ENCODE data around the gene FOXP1.

The FOXP1 gene

DNA sequence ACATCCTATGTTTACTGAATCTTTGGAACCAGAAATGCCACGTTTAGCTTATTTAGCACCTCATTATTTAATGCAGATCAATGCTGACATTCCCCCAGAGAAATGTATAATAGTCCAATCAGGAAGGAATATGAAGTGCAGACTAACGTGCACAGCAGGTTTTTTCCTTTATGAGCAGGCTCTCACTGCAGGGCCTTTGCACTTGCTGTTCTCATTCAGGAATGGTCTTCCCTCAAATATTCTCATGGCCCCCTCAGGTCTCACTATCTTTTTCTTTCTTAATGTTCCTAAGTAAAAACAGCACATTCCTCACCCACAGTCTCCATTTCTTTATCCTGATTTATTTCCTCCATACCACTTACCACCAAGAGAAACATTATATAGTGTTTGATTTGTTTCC lies 174.6 kb downstream of the FOXP1 start:
- in situ Hi-C loops (cut with HindIII; ENCODE audit: low sequenced_read_pairs) = no loop called here

DNA sequence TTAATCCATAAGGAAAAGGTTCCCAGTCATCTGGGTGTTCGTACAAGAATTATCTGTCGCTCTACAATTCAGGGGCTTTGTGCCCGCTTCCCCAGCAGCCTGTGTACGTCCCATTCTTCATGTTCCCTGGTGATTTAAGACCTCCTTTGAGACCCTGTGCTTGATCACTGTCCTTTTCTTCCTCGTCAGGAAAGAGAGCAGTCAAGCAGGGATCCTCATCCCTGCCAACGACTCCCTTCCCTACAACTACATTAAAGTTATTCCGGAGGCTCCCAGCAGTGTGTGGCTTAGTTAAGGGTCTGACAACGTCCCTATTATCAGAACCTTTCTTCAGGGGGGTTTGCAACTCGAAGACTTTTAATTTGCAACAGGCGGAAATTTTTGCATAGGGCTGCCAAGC lies 175.7 kb downstream of the FOXP1 start:
- in situ Hi-C loops (cut with HindIII; ENCODE audit: low sequenced_read_pairs) = no loop called here

DNA sequence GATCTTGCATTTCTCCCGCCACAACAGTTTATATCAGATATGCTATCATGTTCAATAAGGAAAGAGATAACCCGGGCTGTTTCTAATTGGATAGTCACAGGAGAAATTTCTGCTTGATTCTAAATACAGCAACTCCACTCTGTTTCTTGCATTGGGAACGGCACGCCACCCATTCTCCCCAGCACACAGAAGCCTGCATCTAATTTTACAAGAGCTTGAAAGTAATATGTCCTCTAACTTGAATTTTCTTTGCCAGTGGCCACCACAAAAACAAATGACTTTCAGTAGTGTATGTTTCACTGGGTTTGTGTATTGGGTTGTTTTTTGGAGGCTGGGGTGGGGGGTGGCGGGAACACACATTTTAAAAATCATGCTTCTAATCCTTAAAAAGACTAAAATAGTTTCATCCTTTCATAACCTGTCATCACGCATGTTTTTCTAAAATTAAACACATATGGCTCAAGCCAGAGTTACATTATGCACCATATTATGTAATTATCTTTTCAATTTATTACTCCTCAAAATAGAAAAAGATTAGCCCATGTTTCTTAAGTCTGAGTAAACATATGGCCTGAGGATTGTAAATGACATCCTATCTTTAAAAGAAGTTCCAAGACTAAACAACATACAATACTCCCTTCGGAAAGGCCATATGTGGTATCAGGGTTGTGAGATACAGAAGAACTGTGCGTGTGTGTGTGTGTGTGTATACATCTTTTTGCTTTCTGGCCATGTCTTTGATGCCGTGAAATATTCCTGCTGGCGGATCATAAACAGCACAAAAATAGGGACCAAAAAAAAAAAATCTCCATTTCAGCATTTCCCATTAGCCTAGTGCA lies 176.3 kb downstream of the FOXP1 start:
- in situ Hi-C loops (cut with HindIII; ENCODE audit: low sequenced_read_pairs) = no loop called here

DNA sequence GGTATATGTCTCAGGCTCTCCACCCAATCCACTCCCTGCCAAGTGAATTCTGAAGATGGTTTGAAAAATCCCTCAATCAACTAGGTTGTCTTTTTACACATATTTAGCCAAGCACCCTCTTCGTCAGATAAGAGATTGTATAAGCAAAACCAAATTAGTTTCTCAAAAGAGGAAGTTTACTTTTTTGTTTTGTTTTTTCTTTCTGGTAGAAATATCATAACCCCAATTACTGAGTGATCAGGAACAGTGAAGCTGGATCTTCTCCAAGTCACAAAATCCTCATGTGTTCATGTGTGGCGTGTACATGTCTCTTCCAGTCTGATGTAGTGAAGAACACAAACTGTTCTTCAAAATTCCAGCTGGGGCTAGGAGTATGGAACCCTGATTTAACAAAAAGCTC lies 180.6 kb downstream of the FOXP1 start:
- in situ Hi-C loops (cut with HindIII; ENCODE audit: low sequenced_read_pairs) = no loop called here

DNA sequence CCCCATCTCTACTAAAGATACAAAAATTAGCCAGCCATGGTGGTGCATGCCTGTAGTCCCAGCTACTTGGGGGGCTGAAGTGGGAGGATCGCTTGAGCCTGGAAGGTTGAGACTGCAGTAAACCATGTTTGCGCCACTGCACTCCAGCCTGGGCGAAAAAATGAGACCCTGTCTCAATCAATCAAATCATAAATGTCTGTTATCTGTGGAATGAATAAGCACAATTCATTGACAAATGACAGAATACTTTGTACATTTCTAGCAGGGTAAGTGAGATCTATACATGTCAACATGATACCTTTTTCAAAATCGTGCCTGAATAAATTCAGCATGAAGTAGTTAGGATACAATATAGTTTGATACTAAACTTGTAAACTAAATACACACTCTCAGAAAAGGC lies 181.2 kb downstream of the FOXP1 start:
- in situ Hi-C loops (cut with HindIII; ENCODE audit: low sequenced_read_pairs) = no loop called here

DNA sequence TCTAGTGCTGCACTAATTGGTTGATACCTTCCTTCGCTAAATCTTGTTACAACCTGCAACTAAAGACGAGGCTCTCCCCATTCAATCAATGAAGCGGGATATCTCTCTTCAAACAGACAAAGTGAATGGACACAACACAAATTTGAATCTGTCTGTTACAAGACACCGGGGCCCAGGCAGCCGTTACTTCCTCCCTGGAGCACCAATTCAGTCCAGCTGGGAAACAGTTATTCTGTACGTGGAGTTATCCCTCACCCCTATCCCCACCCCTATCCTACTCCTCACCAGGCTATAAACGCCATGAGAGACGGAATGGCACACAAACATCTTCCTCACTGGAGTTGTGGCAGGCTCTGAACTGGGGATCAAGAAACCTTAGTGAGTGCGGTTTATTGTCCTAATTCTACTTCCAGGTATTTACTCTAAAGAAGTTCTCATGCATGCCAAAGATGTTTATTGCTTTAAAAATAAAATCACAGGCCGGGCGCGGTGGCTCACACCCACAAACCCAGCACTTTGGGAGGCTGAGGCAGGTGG lies 181.8 kb downstream of the FOXP1 start:
- in situ Hi-C loops (cut with HindIII; ENCODE audit: low sequenced_read_pairs) = no loop called here

DNA sequence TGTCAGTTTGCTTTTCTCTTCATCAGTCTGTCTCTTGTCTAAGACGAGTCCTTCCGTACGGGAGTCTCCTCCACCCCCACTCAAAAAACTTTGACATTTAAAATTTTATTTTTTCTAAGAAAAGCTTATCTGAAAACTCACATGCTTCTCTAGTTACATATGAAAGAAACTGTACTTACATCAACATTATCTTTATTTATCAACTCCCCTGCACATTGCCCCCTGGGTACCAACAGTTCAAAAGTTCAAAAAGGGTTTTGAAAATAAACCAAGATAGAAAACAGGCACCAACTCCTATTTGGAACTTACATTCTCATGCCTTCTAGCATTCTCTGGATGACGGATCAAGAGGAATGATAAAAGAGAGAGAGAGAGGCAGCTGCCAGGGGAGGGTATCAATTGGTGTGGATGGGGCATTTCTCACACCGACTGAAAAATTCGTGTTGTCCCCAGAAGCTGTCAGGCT lies 182.5 kb downstream of the FOXP1 start:
- in situ Hi-C loops (cut with HindIII; ENCODE audit: low sequenced_read_pairs) = no loop called here

DNA sequence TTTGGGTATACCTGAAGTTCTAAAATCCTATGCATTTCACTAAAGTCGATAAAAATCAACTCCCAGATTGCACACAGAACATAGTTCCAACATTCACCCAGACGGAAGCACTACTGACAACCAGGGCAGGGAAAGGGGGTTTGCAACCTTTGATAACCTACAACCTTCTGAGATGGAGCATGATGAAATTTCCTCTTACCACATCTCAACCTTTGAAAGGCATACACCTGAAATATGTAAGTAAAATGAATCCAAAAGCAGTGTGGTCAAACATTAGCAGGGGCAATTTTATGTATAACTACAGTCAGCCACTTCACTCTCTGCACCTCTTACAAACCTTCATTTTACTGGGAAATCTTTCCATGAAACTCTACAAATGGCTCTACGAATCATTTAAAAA lies 184.1 kb downstream of the FOXP1 start:
- in situ Hi-C loops (cut with HindIII; ENCODE audit: low sequenced_read_pairs) = no loop called here

DNA sequence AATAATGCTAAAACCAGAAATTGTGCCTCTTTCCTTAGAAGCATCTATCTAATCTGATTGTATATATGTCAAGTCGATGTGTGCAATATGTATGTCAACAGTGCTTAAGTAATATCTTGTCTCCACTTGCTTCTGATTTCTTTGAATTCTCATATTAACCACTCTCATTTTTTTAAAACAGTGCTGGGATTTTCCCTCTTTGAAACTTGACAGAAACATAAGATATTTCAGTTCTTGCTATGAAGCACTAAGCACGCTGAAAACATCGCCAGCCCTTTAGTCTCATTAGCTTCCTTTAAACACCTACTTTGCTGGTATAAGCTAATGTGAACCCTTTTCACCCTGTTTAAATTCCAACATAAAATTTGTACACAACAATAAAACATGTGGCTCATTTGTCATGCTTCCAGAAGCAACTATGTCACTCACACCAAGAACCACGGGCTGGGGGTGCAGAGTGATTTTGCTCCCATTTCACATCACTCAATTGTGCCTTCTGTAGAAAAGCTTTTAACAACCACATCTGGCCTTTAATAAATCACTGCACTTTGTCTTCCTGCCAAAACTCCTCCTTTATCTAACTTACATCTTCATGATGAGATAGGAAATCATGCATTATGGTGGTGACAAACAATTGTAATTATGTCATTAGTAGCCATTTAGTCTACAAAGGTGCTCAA lies 185.2 kb downstream of the FOXP1 start:
- in situ Hi-C loops (cut with HindIII; ENCODE audit: low sequenced_read_pairs) = no loop called here

DNA sequence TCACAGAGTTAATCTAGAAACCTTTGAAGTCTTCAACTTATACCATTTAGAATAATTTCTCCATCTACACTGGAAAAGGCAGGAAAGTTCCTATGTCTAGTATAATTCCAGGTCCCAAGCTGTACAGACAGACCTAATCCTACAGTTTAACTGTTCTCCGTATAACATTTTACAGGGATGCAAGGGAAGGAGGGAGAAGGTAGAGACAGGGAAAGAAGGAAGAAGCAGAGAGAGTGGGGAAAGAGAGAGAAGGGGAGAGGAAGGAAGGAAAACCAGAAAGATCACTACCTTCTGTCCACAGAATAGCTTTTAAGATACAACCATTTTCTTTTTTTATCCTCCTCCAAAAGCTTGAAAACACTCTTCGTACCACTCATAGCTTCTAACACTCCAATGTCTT lies 185.8 kb downstream of the FOXP1 start:
- in situ Hi-C loops (cut with HindIII; ENCODE audit: low sequenced_read_pairs) = no loop called here

DNA sequence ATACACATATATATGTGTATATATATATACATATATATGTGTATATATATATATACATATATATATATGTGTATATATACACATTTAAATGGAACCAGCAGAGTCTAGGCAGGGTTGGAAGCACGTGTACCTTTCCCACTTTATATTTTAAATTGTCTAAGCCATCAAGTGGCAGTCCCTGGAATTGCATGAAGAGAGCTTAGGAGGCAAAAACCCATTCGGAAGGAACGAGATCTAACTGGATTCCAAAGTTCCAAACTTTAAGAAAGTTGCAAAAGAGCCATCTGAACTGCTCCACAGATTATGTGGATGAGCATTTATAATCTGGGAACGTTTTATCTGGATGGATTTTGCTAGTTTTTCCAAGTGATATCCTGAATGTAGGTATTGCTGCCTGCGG lies 186.5 kb downstream of the FOXP1 start:
- in situ Hi-C loops (cut with HindIII; ENCODE audit: low sequenced_read_pairs) = no loop called here

DNA sequence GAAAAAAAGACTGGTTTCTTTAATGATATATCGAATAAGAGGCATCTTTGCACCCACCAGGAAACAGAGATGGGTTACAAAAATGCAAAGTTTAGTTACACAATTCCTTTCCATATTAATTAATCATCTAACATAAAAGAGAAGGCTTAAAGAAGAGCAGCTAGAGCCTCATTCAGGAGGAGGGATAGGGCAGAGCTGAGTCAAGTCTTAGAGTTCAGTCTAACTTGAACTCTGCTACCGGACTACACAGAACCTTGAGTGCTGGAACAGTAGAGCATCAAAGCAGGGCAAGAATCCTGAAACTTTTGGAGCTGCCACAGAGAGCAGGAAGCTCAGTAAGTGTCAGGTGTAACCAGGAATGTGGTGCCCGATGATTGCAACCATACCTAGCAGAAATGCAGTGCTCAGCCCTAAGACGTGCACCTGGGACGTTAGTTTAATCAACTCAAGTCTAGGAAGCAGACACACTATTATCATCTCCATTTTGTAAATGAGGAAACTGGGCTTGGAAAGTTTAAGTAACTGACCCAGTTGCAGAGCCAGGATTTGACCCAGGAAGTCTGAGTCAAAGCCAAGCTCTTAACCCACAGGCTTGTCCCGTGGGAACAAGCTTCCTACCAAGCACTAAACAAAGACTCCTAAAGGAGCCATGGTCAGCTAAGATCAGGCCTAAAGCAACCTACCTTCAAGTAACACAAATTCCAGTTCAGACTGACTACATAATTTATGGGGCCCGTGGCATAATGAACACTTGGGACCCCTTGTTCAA lies 187.4 kb downstream of the FOXP1 start:
- in situ Hi-C loops (cut with HindIII; ENCODE audit: low sequenced_read_pairs) = no loop called here

DNA sequence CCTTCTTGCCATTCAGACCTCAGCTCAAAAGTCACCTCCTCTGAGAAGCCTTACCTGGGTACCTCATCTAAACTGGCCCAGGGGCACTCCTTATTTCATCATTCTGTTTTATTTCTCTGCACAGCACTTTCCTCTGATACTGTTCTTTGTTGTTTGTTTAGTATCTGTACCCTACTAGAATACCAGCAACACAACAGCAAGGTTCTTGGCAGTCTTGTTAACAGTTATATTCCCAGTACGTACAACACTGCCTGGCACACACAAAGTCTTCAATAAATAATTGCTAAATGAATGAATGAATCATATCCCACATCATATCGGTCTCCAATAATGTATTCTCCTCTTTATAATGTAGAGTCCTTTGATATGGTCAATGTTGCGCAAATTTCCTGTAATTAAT lies 188.1 kb downstream of the FOXP1 start:
- in situ Hi-C loops (cut with HindIII; ENCODE audit: low sequenced_read_pairs) = no loop called here

DNA sequence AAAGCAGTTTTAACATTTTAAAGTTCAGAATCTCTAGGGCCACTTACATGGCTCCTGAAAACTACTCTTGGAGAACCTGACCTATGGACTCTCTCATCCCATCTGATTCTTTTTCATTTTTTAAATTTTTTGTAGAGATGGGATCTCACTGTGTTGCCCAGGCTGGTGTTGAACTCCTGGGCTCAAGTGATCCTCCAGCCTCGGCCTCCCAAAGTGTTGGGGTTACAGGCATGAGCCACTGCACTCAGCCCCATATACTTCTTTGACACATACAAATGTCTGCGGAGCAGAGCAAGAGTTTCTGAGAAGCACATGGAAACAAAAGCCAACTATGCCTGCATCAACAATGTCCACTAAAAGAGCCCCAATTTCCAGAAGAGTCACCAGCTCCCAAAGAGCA lies 189.8 kb downstream of the FOXP1 start:
- in situ Hi-C loops (cut with HindIII; ENCODE audit: low sequenced_read_pairs) = no loop called here

DNA sequence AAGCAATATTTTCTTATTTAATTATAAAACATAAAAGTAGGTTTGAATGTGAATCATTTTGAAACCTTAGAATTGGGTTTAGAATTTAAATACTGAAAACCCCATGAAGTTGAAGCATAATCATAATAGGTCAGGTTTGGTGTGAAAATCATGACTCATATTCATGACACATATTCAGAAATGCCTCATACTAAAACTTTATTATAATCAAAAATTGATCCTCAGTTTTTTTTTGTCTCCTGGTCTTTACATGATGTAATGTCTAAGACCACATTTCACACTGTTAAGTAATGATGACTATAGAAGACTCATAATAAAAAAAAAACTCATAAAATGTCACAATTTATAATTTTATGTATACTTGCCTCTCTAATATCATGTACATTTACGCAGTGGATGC lies 190.4 kb downstream of the FOXP1 start:
- in situ Hi-C loops (cut with HindIII; ENCODE audit: low sequenced_read_pairs) = no loop called here

DNA sequence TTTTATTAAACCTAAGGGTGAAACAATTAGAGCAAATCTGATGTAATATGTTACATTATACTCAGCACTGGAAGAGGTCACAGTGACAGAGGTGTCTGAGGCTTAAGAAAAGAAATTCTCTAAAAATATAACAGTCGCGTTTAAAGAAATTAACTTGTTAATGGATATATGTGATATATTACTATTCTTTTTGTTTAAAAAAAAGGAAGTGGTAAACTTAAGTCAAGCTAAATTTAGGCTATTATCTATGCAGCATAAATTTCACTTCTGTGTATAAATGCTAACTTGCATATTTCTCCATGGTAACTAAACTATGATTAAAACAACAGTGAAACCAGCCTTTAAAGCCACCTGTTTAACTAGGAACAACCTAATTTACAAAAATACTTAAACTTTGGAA lies 191.3 kb downstream of the FOXP1 start:
- in situ Hi-C loops (cut with HindIII; ENCODE audit: low sequenced_read_pairs) = no loop called here

DNA sequence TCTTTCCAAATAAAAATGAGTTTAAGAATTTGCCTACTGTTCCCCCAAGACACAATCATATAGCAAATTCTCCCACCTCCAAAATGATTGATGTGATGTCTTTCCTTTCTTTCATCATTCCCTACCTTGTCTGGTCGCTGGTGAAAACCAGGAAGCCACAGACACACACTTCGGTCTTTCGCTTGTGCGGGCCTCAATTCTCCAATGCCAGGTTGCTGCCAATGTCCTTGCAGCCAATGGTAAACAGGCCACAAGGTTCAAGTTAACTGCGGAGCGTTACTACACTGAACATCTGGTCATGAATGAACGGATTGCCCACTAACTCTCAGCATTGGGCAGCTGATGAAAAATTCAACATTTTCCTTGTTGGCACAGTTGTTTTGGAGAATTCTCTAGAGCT lies 192.2 kb downstream of the FOXP1 start:
- in situ Hi-C loops (cut with HindIII; ENCODE audit: low sequenced_read_pairs) = no loop called here

DNA sequence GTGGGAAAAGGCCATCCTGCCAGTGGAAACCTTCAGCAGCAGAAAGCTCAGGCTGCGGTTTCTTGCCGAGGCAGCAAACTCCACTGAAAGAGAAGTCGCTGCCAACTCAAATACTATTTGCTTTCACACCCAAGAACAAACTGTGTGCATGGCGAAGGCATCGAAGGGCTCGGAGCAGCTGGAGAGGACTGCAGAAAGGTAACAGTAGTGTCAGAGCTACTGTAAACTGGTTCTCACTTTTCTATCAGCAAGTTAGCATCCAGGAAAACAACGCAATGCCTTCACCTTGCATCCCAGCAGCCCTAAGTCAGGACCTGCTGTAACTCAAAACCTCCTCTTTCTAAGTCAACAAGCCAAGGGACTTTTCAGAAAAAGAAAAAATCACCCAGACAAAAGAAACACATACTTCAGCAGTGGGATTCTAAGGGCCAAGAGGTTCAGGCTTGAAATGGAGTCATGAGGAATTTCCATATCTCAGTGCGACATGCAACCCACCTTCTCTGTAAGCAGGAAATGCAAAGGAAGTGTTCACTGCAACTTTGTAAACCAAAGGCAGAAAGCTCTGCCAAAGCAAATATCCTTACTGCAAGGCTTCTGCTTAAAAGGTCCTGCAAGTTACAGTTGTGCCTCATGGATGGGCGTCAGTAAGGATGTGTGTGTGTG lies 193.5 kb downstream of the FOXP1 start:
- in situ Hi-C loops (cut with HindIII; ENCODE audit: low sequenced_read_pairs) = no loop called here

DNA sequence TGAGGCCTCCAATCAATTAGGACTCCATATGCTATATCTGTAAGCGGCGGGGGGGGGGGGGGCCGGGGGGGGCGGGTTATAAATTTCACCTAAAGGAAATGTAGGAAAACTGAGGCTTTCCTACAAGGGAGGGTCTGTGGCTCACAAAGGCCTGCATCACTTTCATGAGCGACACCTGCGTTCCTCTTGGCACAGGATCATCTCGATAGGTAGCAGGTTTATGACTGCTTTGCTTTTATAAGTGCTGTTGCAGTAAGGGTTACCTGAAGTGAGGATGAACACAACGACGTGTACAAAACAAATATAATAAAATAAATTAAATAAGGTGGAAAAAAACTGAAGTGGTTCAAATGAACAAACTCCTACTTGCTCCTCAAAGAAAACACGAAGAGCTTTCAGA lies 194.3 kb downstream of the FOXP1 start:
- in situ Hi-C loops (cut with HindIII; ENCODE audit: low sequenced_read_pairs) = no loop called here

DNA sequence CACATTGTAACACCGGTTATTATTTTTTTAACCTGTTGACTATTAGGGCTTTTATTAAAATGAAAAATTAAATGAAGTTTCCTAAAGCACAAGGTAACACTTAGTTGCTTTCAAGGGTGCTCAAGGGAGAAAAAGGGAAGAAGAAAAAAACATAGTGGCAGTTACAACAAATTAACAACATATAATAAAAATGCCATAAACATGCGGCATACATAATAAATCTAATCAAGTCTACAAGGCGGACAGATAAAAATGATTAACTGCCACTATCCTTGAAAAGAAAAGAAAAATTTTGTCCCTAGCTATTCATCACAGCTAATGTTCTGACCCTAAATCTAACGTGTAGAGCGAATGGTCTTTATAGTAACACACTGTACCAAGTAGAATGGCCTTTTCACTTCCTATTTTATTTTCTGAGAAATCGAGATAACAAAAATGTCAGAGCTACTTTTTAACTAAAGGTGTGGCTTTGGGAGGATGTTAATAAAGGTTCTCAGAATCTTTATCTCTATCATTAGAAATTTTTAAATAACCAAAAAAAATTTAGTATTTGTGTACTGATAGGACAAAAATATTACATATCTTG lies 194.9 kb downstream of the FOXP1 start:
- in situ Hi-C loops (cut with HindIII; ENCODE audit: low sequenced_read_pairs) = no loop called here

DNA sequence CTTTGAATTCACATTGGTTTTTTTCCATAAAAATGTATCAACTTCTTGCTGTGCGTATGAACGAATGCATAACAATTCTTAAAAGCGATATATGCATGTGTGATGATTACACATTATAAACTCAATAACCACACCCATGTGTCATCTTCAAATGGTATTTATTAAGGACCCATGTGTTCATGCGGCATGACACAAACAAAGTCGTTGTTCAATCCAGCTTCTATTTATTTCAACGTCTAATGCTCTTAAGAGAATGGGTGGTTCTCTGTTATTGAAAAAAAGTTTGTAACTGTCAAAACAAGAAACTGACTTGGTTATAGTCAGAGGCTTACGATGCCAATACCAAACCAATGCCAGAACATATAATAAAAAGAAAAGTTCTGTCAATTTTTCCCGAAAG lies 195.9 kb downstream of the FOXP1 start:
- in situ Hi-C loops (cut with HindIII; ENCODE audit: low sequenced_read_pairs) = no loop called here
